Astrocyte (in vitro differentiated cells and primary cell): Measurements from ENCODE around the gene RPL3. TPM values are rescaled to one million over a fixed set of nuclear protein-coding genes. Genes with fewer than 3 reads are reported as not detected.
"Not testable (repeated sequence)": the region's sequence is repeated elsewhere in the genome, so short reads cannot be mapped to it uniquely, and the experiment has no call there.

Experiments used
- DNase-seq: peaks from one replicate; pipeline ENCODE4 v3.0.0-alpha.2; 2010; ENCODE audit warnings: low read depth
- FAIRE-seq: peaks from 2 replicates; lab custom pipeline; 2011; peaks lifted over from hg19 to GRCh38; lab: Jason Lieb, UNC
- H2AFZ ChIP-seq: 2 replicates; pipeline ENCODE4 v1.6.0; 2012; ENCODE audit warnings: low read depth, low read length, inconsistent platforms
- H3K27ac ChIP-seq: 2 replicates; pipeline ENCODE4 v1.5.1; 2011; ENCODE audit warnings: low read depth, low read length, inconsistent platforms
- H3K27me3 ChIP-seq: 2 replicates; pipeline ENCODE4 v1.6.0; 2011; ENCODE audit warnings: low read length, inconsistent platforms; ENCODE audit not compliant: insufficient read depth
- H3K36me3 ChIP-seq: 2 replicates; pipeline ENCODE4 v1.5.1; 2011; ENCODE audit warnings: low read length, inconsistent platforms; ENCODE audit not compliant: insufficient read depth
- H3K4me1 ChIP-seq: 2 replicates; pipeline ENCODE4 v1.5.1; 2011; ENCODE audit warnings: low read length, inconsistent platforms; ENCODE audit not compliant: insufficient read depth
- H3K4me2 ChIP-seq: 2 replicates; pipeline ENCODE4 v1.6.0; 2012; ENCODE audit warnings: low read length, inconsistent platforms
- H3K4me3 ChIP-seq: 2 replicates; pipeline ENCODE4 v1.5.1; 2011; ENCODE audit warnings: low read depth, mild to moderate bottlenecking, low read length, inconsistent platforms; ENCODE audit not compliant: insufficient read depth
- H3K79me2 ChIP-seq: 2 replicates; pipeline ENCODE4 v1.6.0; 2012; ENCODE audit warnings: mild to moderate bottlenecking, low read length, inconsistent platforms; ENCODE audit not compliant: insufficient read depth
- H3K9ac ChIP-seq: 2 replicates; pipeline ENCODE4 v1.6.0; 2012; ENCODE audit warnings: mild to moderate bottlenecking, low read length, inconsistent platforms
- H3K9me3 ChIP-seq: 2 replicates; pipeline ENCODE4 v1.5.1; 2012; ENCODE audit warnings: low read depth, mild to moderate bottlenecking, low read length, inconsistent platforms; ENCODE audit not compliant: insufficient read depth
- H4K20me1 ChIP-seq: 2 replicates; pipeline ENCODE4 v1.6.0; 2012; ENCODE audit warnings: low read length, inconsistent platforms; ENCODE audit not compliant: insufficient read depth
- H3K27ac Mint-ChIP-seq: one replicate; pipeline ENCODE4 v1.8.0; 2021; ENCODE audit warnings: mild to moderate bottlenecking, mixed read lengths; ENCODE audit not compliant: unreplicated experiment
- H3K27me3 Mint-ChIP-seq: one replicate; pipeline ENCODE4 v1.8.0; 2021; ENCODE audit warnings: low read depth, mixed read lengths; ENCODE audit not compliant: unreplicated experiment
- H3K36me3 Mint-ChIP-seq: one replicate; pipeline ENCODE4 v1.8.0; 2021; ENCODE audit warnings: low read depth, mixed read lengths; ENCODE audit not compliant: unreplicated experiment
- H3K4me1 Mint-ChIP-seq: one replicate; pipeline ENCODE4 v1.8.0; 2021; ENCODE audit warnings: low read depth, mixed read lengths; ENCODE audit not compliant: unreplicated experiment
- H3K4me3 Mint-ChIP-seq: one replicate; pipeline ENCODE4 v1.8.0; 2021; ENCODE audit warnings: mild to moderate bottlenecking, moderate library complexity, mixed read lengths; ENCODE audit not compliant: unreplicated experiment
- H3K9me3 Mint-ChIP-seq: one replicate; pipeline ENCODE4 v1.8.0; 2021; ENCODE audit warnings: mild to moderate bottlenecking, mixed read lengths; ENCODE audit not compliant: unreplicated experiment
- EZH2 ChIP-seq: IDR thresholded peaks from 2 replicates; pipeline ENCODE4 v1.6.1; 2012; ENCODE audit warnings: mild to moderate bottlenecking, low read length, inconsistent platforms; ENCODE audit not compliant: insufficient read depth
- total RNA-seq: library from RNA; stranded (reverse); gene quantifications from 2 replicates; pipeline ENCODE4 v1.2.1, GENCODE V29; 2021
- TF ChIP-seq, protein P1 (sequence below): IDR thresholded peaks from 2 replicates; pipeline ENCODE4 v1.5.1; 2011; ENCODE audit warnings: low read depth, mild to moderate bottlenecking, inconsistent platforms, low read length, moderate library complexity; ENCODE audit not compliant: insufficient read depth

The RPL3 gene
- total RNA-seq, 1 donor from 2014 or later, result 1,182 TPM

DNA sequence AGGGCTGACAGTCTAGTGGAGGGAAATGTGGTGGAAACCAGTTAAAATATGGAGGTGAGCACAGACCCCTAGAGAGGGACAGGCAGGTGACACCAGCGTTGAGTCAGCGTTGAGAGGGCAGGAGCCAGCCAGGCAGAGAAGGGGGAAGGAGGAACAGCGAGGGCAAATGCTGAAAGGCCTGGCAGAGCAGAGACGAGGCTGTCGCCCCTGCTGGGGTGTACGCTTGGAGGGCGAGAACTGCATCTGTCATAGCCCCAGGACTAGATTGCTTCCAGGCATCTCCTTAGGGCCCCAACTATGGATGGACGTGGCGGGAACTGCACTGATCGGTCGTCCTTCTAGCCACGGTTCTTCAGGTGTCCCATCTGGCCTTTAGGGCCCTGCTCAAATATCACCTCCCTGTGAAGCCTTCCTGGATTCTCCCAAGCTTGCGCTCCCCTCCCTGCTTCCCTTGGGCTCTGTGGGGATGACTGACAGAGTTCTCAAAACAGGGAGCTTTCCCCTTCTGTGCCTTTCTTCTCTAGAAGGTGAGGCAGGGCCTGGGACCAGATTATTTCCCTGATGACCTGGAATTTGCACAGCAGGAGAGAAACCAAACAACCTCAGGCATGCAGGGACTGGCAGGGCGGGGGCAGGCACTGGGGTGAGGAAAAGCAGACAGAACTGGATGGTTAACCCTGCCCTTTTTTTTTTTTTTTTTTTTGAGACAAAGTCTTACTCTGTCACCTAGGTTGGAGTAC, 41.4 kb upstream of the RPL3 start:
- FAIRE-seq, result no peak

DNA sequence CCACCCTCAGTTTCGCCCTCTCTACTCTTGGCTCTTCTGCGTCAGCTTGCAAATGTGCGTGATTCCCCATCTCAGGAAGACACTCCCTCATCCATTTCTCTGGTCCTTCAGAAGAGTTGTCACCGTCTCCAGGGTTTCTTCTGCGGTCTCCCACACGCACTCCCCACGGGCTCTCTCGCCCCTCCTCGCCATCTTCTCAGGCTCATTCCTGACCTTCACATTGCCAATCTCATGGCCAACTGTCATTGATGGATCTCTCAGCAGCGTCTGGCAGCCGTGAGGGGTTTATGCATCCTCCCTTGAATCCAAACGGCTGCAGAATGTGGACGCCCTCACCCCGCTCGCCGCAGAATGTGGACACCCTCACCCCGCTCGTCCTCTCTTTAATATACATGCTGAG, 40.8 kb upstream of the RPL3 start:
- FAIRE-seq (no peak), DNase-seq (no peak)
- Mint-ChIP-seq H3K4me3 (no peak overlapping the region), H3K9me3 (peaks cover 4% of the 10 kb centered on the region), H3K4me1 (peaks cover 17% of the 10 kb centered on the region), H3K36me3 (peaks cover 8% of the 10 kb centered on the region), H3K27me3 (peaks cover 11% of the 10 kb centered on the region), H3K27ac (no peak overlapping the region)
- Histone ChIP-seq H3K9ac (no peak overlapping the region), H3K4me2 (no peak overlapping the region), H3K9me3 (no peaks in the 10 kb centered on the region), H3K36me3 (no peaks in the 10 kb centered on the region), H3K4me1 (no peaks in the 10 kb centered on the region), H2AFZ (no peak overlapping the region), H3K4me3 (no peak overlapping the region), H3K27ac (no peak overlapping the region), H3K79me2 (no peaks in the 10 kb centered on the region), H3K27me3 (no peaks in the 10 kb centered on the region), H4K20me1 (peaks cover 10% of the 10 kb centered on the region)
- TF ChIP-seq, protein P1, sequence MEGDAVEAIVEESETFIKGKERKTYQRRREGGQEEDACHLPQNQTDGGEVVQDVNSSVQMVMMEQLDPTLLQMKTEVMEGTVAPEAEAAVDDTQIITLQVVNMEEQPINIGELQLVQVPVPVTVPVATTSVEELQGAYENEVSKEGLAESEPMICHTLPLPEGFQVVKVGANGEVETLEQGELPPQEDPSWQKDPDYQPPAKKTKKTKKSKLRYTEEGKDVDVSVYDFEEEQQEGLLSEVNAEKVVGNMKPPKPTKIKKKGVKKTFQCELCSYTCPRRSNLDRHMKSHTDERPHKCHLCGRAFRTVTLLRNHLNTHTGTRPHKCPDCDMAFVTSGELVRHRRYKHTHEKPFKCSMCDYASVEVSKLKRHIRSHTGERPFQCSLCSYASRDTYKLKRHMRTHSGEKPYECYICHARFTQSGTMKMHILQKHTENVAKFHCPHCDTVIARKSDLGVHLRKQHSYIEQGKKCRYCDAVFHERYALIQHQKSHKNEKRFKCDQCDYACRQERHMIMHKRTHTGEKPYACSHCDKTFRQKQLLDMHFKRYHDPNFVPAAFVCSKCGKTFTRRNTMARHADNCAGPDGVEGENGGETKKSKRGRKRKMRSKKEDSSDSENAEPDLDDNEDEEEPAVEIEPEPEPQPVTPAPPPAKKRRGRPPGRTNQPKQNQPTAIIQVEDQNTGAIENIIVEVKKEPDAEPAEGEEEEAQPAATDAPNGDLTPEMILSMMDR, result no peak
- TF ChIP-seq EZH2, result no peak

More for the DNA sequence above, 41.4 kb upstream of the RPL3 start:
- Mint-ChIP-seq H3K27me3 (peaks cover 11% of the 10 kb centered on the region), H3K27ac (no peak overlapping the region), H3K4me3 (peak overlapping the region; percentile 41), H3K4me1 (peaks cover 17% of the 10 kb centered on the region), H3K9me3 (peaks cover 4% of the 10 kb centered on the region), H3K36me3 (peaks cover 8% of the 10 kb centered on the region)
- H3K4me3 ChIP-seq, result no peak overlapping the region
- DNase-seq, result no peak
- H3K4me1 ChIP-seq, result no peaks in the 10 kb centered on the region
- no peak overlapping the region for H3K27ac ChIP-seq
- H3K9ac ChIP-seq, result no peak overlapping the region
- no peak overlapping the region for H2AFZ ChIP-seq
- H3K36me3 ChIP-seq, result no peaks in the 10 kb centered on the region
- no peaks in the 10 kb centered on the region for H3K79me2 ChIP-seq
- H3K9me3 ChIP-seq, result no peaks in the 10 kb centered on the region
- H4K20me1 ChIP-seq, result peaks cover 13% of the 10 kb centered on the region
- no peak for TF ChIP-seq EZH2
- TF ChIP-seq, protein P1, result no peak
- H3K27me3 ChIP-seq, result no peaks in the 10 kb centered on the region
- H3K4me2 ChIP-seq, result no peak overlapping the region

DNA sequence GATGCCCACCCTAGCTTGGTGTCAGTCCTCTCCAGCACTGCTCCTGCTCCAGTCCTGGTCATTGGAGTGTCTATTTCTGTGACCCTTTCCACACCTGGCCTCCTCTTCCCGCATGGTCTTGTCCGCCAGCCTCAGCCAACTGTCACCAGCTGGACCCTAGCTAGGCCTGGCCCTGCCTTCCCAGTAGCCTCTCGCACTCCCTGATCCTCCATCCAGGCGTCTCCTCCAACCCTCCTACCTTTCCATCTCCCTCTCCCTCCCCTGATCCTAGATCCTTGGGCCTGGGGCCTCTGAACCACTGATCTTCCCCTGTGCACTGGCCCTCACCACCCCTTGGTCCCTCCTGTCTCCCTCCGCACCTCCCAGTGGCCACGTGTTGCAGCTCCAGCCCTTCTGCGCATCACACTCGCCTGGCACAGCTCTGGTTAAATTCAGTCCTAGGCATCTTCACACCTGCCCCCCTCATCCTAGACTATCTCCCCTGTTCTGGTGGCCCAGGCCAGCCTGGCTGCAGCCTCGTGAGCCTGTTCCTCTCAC, 40.3 kb upstream of the RPL3 start:
- no peak for FAIRE-seq
- no peaks in the 10 kb centered on the region for H3K36me3 ChIP-seq

DNA sequence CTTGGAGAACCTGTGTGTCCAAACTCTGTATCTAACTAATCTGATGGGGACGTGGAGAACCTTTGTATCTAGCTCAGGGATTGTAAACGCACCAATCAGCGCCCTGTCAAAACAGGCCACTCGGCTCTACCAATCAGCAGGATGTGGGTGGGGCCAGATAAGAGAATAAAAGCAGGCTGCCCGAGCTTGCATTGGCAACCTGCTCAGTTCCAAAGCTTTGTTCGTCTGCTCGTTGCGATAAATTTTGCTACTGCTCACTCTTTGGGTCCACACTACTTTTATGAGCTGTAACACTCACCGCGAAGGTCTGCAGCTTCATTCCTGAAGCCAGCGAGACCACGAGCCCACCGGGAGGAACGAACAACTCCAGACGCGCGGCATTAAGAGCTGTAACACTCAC, 38.8 kb upstream of the RPL3 start:
- not testable (repeated sequence) for H3K4me2 ChIP-seq, H3K4me3 Mint-ChIP-seq, DNase-seq, H3K9ac ChIP-seq, H3K79me2 ChIP-seq, H4K20me1 ChIP-seq, H3K36me3 ChIP-seq, H3K4me1 ChIP-seq, H3K36me3 Mint-ChIP-seq, H3K9me3 ChIP-seq, H3K4me3 ChIP-seq, H2AFZ ChIP-seq, H3K9me3 Mint-ChIP-seq, H3K27me3 Mint-ChIP-seq, H3K27ac Mint-ChIP-seq, FAIRE-seq, H3K27ac ChIP-seq, H3K27me3 ChIP-seq
- peaks cover 11% of the 10 kb centered on the region for H3K4me1 Mint-ChIP-seq

More for the DNA sequence above, 40.3 kb upstream of the RPL3 start:
- Mint-ChIP-seq H3K27me3 (peaks cover 11% of the 10 kb centered on the region), H3K9me3 (peaks cover 4% of the 10 kb centered on the region), H3K4me1 (peaks cover 17% of the 10 kb centered on the region), H3K4me3 (no peak overlapping the region), H3K36me3 (peaks cover 8% of the 10 kb centered on the region), H3K27ac (no peak overlapping the region)
- H3K27ac ChIP-seq, result no peak overlapping the region
- no peak for TF ChIP-seq EZH2
- TF ChIP-seq, protein P1, result no peak
- DNase-seq, result no peak
- no peak overlapping the region for H3K4me3 ChIP-seq
- H2AFZ ChIP-seq, result no peak overlapping the region
- no peaks in the 10 kb centered on the region for H3K79me2 ChIP-seq
- H4K20me1 ChIP-seq, result peaks cover 5% of the 10 kb centered on the region
- H3K9me3 ChIP-seq, result no peaks in the 10 kb centered on the region
- H3K4me1 ChIP-seq, result no peaks in the 10 kb centered on the region
- H3K27me3 ChIP-seq, result no peaks in the 10 kb centered on the region
- H3K9ac ChIP-seq, result no peak overlapping the region
- H3K4me2 ChIP-seq, result no peak overlapping the region
